ENCODE measurements around the gene ADRB1. TPM values are rescaled to one million over a fixed set of nuclear protein-coding genes. Genes with fewer than 3 reads are reported as not detected.

Gene ADRB1
- total RNA-seq, 4 donors from 2014 or later = 1.8 to 9.1 (median 6.8) TPM

DNA sequence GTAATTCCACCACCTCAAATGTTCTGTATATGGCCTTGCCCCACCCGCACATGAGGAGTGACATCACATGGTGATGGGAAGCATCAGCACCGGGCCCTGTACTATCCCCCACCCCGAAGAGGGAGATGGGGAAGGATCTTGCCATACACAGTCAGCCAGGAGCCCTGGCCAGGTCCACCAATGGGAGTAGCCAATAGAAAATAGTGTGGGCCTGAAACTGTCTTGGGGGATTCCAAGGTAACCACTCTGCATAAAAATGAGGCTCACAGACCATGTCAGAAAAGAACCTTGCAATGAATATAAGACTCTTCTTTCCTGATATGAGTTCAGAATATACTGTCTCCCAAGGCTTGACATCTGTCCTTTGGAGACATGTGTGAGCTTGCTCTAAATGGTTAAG, 51.1 kb downstream of the ADRB1 start:
- Histone ChIP-seq H3K4me3 (no peak overlapping the region), H3K36me3 (no peaks in the 10 kb centered on the region), H3K27me3 (no peaks in the 10 kb centered on the region), H3K27ac (no peak overlapping the region), H3K9me3 (no peaks in the 10 kb centered on the region), H3K4me1 (no peaks in the 10 kb centered on the region)
- 100% methylated on average over 1 to 2 of the region's 3 CpGs for WGBS, 2 donors (ENCODE audit: low coverage in 1 of 2)
- ATAC-seq = no peak
- TF ChIP-seq, protein P1, sequence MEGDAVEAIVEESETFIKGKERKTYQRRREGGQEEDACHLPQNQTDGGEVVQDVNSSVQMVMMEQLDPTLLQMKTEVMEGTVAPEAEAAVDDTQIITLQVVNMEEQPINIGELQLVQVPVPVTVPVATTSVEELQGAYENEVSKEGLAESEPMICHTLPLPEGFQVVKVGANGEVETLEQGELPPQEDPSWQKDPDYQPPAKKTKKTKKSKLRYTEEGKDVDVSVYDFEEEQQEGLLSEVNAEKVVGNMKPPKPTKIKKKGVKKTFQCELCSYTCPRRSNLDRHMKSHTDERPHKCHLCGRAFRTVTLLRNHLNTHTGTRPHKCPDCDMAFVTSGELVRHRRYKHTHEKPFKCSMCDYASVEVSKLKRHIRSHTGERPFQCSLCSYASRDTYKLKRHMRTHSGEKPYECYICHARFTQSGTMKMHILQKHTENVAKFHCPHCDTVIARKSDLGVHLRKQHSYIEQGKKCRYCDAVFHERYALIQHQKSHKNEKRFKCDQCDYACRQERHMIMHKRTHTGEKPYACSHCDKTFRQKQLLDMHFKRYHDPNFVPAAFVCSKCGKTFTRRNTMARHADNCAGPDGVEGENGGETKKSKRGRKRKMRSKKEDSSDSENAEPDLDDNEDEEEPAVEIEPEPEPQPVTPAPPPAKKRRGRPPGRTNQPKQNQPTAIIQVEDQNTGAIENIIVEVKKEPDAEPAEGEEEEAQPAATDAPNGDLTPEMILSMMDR (IDR thresholded peaks at IDR 0.05) = no peak
- TF ChIP-seq POLR2AphosphoS5 (IDR thresholded peaks at IDR 0.05) = no peak

DNA sequence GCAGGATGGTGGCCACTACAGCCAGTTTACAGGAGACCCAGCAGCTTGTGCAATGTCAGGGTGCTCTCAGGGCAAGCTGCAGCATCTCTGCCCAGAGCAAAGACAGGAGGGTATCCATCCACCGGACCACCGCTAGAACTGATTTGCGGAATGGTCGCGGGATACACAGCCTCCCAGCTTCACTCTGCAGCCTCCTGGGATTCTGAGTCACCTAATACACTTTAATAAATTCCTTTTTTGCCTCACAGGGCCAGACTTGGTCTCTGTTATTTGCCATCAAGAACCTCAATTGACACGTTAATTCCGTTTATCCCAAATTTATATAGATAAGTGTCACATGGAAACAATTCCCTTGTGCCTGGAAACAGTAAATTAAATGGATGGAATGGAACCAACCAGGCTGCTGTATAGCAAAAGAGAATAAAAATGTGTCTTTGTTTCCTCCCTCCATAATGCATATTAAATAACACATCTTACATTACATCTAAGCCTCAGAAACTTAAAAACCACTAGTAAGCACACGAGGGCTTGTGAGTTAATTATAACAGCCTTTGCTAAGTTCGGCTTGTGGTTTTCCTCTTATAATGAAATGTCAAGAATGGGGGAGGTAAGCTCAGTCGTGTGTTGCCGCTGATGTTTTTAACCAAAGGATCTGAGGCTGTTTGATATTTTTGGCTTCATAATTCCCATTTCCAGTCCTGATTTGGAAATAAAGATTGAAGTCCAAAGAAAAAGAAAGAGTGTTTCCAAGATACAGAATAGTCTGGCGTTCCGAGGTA, 52.1 kb downstream of the ADRB1 start:
- H3K4me1 ChIP-seq = peaks cover 0 to 6% (median 0%) of the 10 kb centered on the region in 3 donors
- no peak overlapping the region for H3K4me3 ChIP-seq
- no peaks in the 10 kb centered on the region for H3K27me3 ChIP-seq
- TF ChIP-seq POLR2AphosphoS5 (IDR thresholded peaks at IDR 0.05) (no peak), EP300 (IDR thresholded peaks at IDR 0.05) (no peak), POLR2A (IDR thresholded peaks at IDR 0.05) (no peak)
- TF ChIP-seq, protein P1 (IDR thresholded peaks at IDR 0.05) = no peak
- H3K9me3 ChIP-seq = no peaks in the 10 kb centered on the region
- WGBS, 2 donors (ENCODE audit: low coverage in 1 of 2) = 65 to 86% methylated on average over 13 of the region's 13 CpGs
- no peak overlapping the region for H3K27ac ChIP-seq
- no peak for ATAC-seq
- no peaks in the 10 kb centered on the region for H3K36me3 ChIP-seq

Other genes with a start within 250 kb of the ADRB1 start
- gene DCLRE1A, start 189.8 kb upstream of the ADRB1 start, total RNA-seq = 1 to 10 TPM; 4.2 to 9.8 (median 6.2) TPM
- gene NHLRC2, start 189.2 kb upstream of the ADRB1 start, total RNA-seq = 10 to 100 TPM; 41.2 to 80.9 (median 62.1) TPM
- 10 to 100 TPM; 15.8 to 24.7 (median 20.4) TPM for gene CCDC186, start 130.3 kb downstream of the ADRB1 start, total RNA-seq
- gene TDRD1, start 135.5 kb downstream of the ADRB1 start, total RNA-seq = under 1 TPM in 2 of 4 donors, not detected in 2; 0.12 to 0.42 TPM
- gene VWA2, start 195.4 kb downstream of the ADRB1 start, total RNA-seq = under 1 TPM in 2 of 4 donors, not detected in 2; 0.13 to 0.25 TPM

Measured in gastroesophageal sphincter (tissue), 4 donors.